HL-60 (cell line): ENCODE results near the gene FAM117A.

Source experiments
- DNase-seq, 2 experiments: peaks; one replicate each; pipeline ENCODE4 v3.0.0-alpha.2; 2010 to 2020; ENCODE audit warnings: low read depth in 1 of 2, low spot score in 1 of 2
- H3K27ac ChIP-seq: fragments of 250-450 bp; sonication (Bioruptor Pico); replicated peaks from 2 replicates; pipeline ENCODE4 v1.5.1; 2020; ENCODE audit warnings: mild to moderate bottlenecking, moderate library complexity
- H3K27me3 ChIP-seq: fragments of 250-450 bp; sonication (Bioruptor Pico); 2 replicates; pipeline ENCODE4 v1.5.1; 2021; ENCODE audit warnings: mild to moderate bottlenecking, moderate library complexity; ENCODE audit not compliant: insufficient read depth, poor library complexity, severe bottlenecking
- H3K4me3 ChIP-seq: replicated peaks from 2 replicates; pipeline ENCODE4 v1.5.1; 2011; ENCODE audit warnings: mild to moderate bottlenecking, control low read depth, low read length; ENCODE audit not compliant: insufficient read depth
- CTCF ChIP-seq: IDR thresholded peaks from one replicate; pipeline ENCODE4 v1.5.1; 2011; ENCODE audit warnings: low read length, control low read depth, inconsistent platforms; ENCODE audit not compliant: insufficient read depth
- GABPA ChIP-seq: IDR thresholded peaks from 2 replicates; pipeline ENCODE4 v1.6.1; 2012; ENCODE audit warnings: low read depth
- POLR2AphosphoS5 ChIP-seq: IDR thresholded peaks from 2 replicates; pipeline ENCODE4 v1.6.1; 2012; ENCODE audit warnings: low read depth
- REST ChIP-seq: IDR thresholded peaks from 2 replicates; pipeline ENCODE4 v1.6.1; 2012; ENCODE audit warnings: low read depth; ENCODE audit not compliant: insufficient replicate concordance
- SPI1 ChIP-seq: IDR thresholded peaks from 2 replicates; pipeline ENCODE4 v1.6.1; 2012; ENCODE audit warnings: low read depth, mild to moderate bottlenecking, borderline replicate concordance

FAM117A gene

GRCh38 chr17:49798182-49798581, 34.3 kb upstream of the FAM117A start:
- Histone ChIP-seq H3K4me3 (no peak overlapping the region), H3K27me3 (no peaks in the 10 kb centered on the region), H3K27ac (no peak overlapping the region)
- TF ChIP-seq REST = no peak
- TF ChIP-seq CTCF = no peak
- no peak for TF ChIP-seq GABPA
- no peak for TF ChIP-seq POLR2AphosphoS5
- no peak for TF ChIP-seq SPI1
- no peak for DNase-seq

GRCh38 chr17:49795372-49795771, 31.4 kb upstream of the FAM117A start:
- DNase-seq = no peak
- TF ChIP-seq REST = no peak
- no peak for TF ChIP-seq SPI1
- TF ChIP-seq GABPA = no peak
- TF ChIP-seq POLR2AphosphoS5 = no peak
- no peak for TF ChIP-seq CTCF
- Histone ChIP-seq H3K27ac (no peak overlapping the region), H3K27me3 (no peaks in the 10 kb centered on the region), H3K4me3 (no peak overlapping the region)

- no peak overlapping the region for H3K27ac ChIP-seq
- DNase-seq = no peak
- no peaks in the 10 kb centered on the region for H3K27me3 ChIP-seq
- H3K4me3 ChIP-seq = no peak overlapping the region
- TF ChIP-seq SPI1 = no peak
- TF ChIP-seq GABPA = no peak
- TF ChIP-seq REST = no peak
- TF ChIP-seq POLR2AphosphoS5 = no peak
- no peak for TF ChIP-seq CTCF
Measured at GRCh38 chr17:49793309-49793708, 29.4 kb upstream of the FAM117A start.
